Endothelial cell of umbilical vein (primary cell): ENCODE data around the gene TMSB10. TPM values are rescaled to one million over a fixed set of nuclear protein-coding genes. Genes with fewer than 3 reads are reported as not detected.
"Not testable (repeated sequence)": the region's sequence is repeated elsewhere in the genome, so short reads cannot be mapped to it uniquely, and the experiment has no call there.

Experiments used
- BruUV-seq: library from RNA; stranded (reverse); fragments of 400-500 nt; replicated peaks from 2 replicates; lab custom pipeline; 2021; lab: Mats Ljungman, UMichigan
- CTCF ChIA-PET: fragments of 300-600, 350-600 bp; sonication (Branson Sonifier 250); formaldehyde crosslinking; loops from one replicate; lab custom pipeline; 2021; ENCODE audit warnings: antibody characterized with exemption, inconsistent platforms; lab: Charles Lee
- POLR2A ChIA-PET: fragments of 300-600, 350-600 bp; sonication (Branson Sonifier 250); formaldehyde crosslinking; loops from one replicate; lab custom pipeline; 2021; ENCODE audit warnings: antibody characterized with exemption, inconsistent platforms; lab: Charles Lee
- DNase-seq: peaks from one replicate; pipeline ENCODE4 v3.0.0-alpha.2; 2011; ENCODE audit warnings: low read depth, low spot score
- FAIRE-seq: peaks from 2 replicates; lab custom pipeline; 2011; peaks lifted over from hg19 to GRCh38; lab: Jason Lieb, UNC
- H2AFZ ChIP-seq: 2 replicates; pipeline ENCODE4 v1.6.0; 2012; ENCODE audit warnings: low read depth, low read length, control low read depth, inconsistent platforms
- H3K27ac ChIP-seq: 2 replicates; pipeline ENCODE4 v1.5.1; 2011; ENCODE audit warnings: low read depth, mild to moderate bottlenecking, control low read depth, low read length, moderate library complexity; ENCODE audit not compliant: insufficient read depth
- H3K27me3 ChIP-seq, 2 experiments: 2 replicates each; pipeline versions ENCODE4 v1.6.0 to v1.6.1; 2011; ENCODE audit warnings: low read length in 2 of 2, mixed read lengths in 1 of 2; ENCODE audit not compliant: control insufficient read depth in 2 of 2, insufficient read depth in 2 of 2
- H3K36me3 ChIP-seq, 2 experiments: 2 replicates in 1 of 2; 3 replicates in 1 of 2; pipeline ENCODE4 v1.5.1; 2011; ENCODE audit warnings: low read length in 2 of 2, mild to moderate bottlenecking in 1 of 2, moderate library complexity in 1 of 2; ENCODE audit not compliant: control insufficient read depth in 2 of 2, insufficient read depth in 2 of 2; ENCODE audit errors: extremely low read depth in 1 of 2
- H3K4me1 ChIP-seq: 3 replicates; pipeline ENCODE4 v1.5.1; 2011; ENCODE audit warnings: mild to moderate bottlenecking, low read length; ENCODE audit not compliant: control insufficient read depth, insufficient read depth; ENCODE audit errors: extremely low read depth
- H3K4me2 ChIP-seq: 2 replicates; pipeline ENCODE4 v1.6.1; 2011; ENCODE audit warnings: low read length, control low read depth, mixed read lengths; ENCODE audit not compliant: insufficient read depth
- H3K4me3 ChIP-seq, 3 experiments: fragments of 200-600 bp in 1 of 3; sonication (generic), shearing (Covaris generic) in 1 of 3; replicated peaks in 1 of 3; 2 replicates each; pipeline ENCODE4 v1.5.1; 2011 to 2016; ENCODE audit warnings: control low read depth in 3 of 3, low read length in 3 of 3, mild to moderate bottlenecking in 2 of 3, inconsistent platforms in 1 of 3, low read depth in 1 of 3, moderate library complexity in 1 of 3; ENCODE audit not compliant: insufficient read depth in 1 of 3
- H3K79me2 ChIP-seq: 2 replicates; pipeline ENCODE4 v1.6.0; 2012; ENCODE audit warnings: low read length, inconsistent platforms; ENCODE audit not compliant: control insufficient read depth, insufficient read depth
- H3K9ac ChIP-seq: replicated peaks from 2 replicates; pipeline ENCODE3; 2011; ENCODE audit warnings: low read length, control low read depth; ENCODE audit not compliant: insufficient read depth; ENCODE audit errors: extremely low read depth
- H3K9me1 ChIP-seq: replicated peaks from 3 replicates; pipeline ENCODE4 v1.6.0; 2011; ENCODE audit warnings: mild to moderate bottlenecking, low read length; ENCODE audit not compliant: control insufficient read depth, insufficient read depth; ENCODE audit errors: extremely low read depth
- H3K9me3 ChIP-seq: replicated peaks from 2 replicates; pipeline ENCODE4 v1.5.1; 2012; ENCODE audit warnings: low read length, inconsistent platforms; ENCODE audit not compliant: control insufficient read depth, insufficient read depth
- H4K20me1 ChIP-seq: replicated peaks from 2 replicates; pipeline ENCODE3; 2011; ENCODE audit warnings: mild to moderate bottlenecking, low read length; ENCODE audit not compliant: control insufficient read depth, insufficient read depth; ENCODE audit errors: extremely low read depth
- EZH2 ChIP-seq: IDR thresholded peaks from 2 replicates; pipeline ENCODE4 v1.6.1; 2012; ENCODE audit warnings: borderline replicate concordance, low read depth, mild to moderate bottlenecking, moderate library complexity, low read length, inconsistent platforms; ENCODE audit not compliant: severe bottlenecking
- FOS ChIP-seq: IDR thresholded peaks from 2 replicates; pipeline ENCODE4 v1.6.1; 2011; ENCODE audit warnings: mild to moderate bottlenecking, low read length, moderate library complexity, borderline replicate concordance; ENCODE audit not compliant: insufficient read depth
- GATA2 ChIP-seq: IDR thresholded peaks from 2 replicates; pipeline ENCODE4 v1.7.0; 2011; ENCODE audit warnings: low read depth, mild to moderate bottlenecking, moderate library complexity, mixed read lengths, low read length; ENCODE audit not compliant: insufficient read length, insufficient read depth
- JUN ChIP-seq: IDR thresholded peaks from 2 replicates; pipeline ENCODE4 v1.6.1; 2011; ENCODE audit warnings: borderline replicate concordance, low read depth; ENCODE audit not compliant: insufficient read length, insufficient read depth
- MYC ChIP-seq: IDR thresholded peaks from one replicate; pipeline ENCODE4 v1.6.1; 2011; ENCODE audit warnings: mild to moderate bottlenecking, low read depth, low read length
- POLR2A ChIP-seq: IDR thresholded peaks from 2 replicates; pipeline ENCODE4 v1.6.1; 2012; ENCODE audit warnings: low read depth, mild to moderate bottlenecking, control low read depth, low read length
- POLR2AphosphoS5 ChIP-seq: IDR thresholded peaks from 2 replicates; pipeline ENCODE4 v1.6.1; 2012; ENCODE audit warnings: low read depth, mild to moderate bottlenecking, control low read depth, low read length, moderate library complexity; ENCODE audit not compliant: insufficient read depth
- dilution Hi-C: fragments of 300-500 bp; cut with MboI; formaldehyde crosslinking; loops from one replicate; pipeline ENCODE4 v1.15.0; 2019; ENCODE audit warnings: low sequenced_read_pairs; ENCODE audit not compliant: extremely low pct_ligation_motif_present
- intact Hi-C: fragments of 100-400 bp; cut with micrococcal nuclease; formaldehyde crosslinking; loops from one replicate; pipeline ENCODE4 v1.10.0; 2022
- polyA plus RNA-seq, 4 experiments: library from polyadenylated mRNA; depleted of rRNA in 3 of 4; stranded (reverse) in 3 of 4; unstranded in 1 of 4; fragments of >200 nt; gene quantifications; 2 replicates each; pipeline versions ENCODE4 v1.2.1 to v1.2.3, GENCODE V29; 2011 to 2012; ENCODE audit warnings: missing spikeins in 1 of 4
- total RNA-seq: library from RNA; stranded (reverse); gene quantifications from 2 replicates; pipeline ENCODE4 v1.2.3, GENCODE V29; 2021
- TF ChIP-seq, protein P1 (sequence below), 2 donors: IDR thresholded peaks; 1 replicate in 1 of 2; 2 replicates in 1 of 2; pipeline ENCODE4 v1.5.1; 2011; ENCODE audit warnings: low read length in 2 of 2, mild to moderate bottlenecking in 2 of 2, moderate library complexity in 2 of 2, control low read depth in 1 of 2, inconsistent platforms in 1 of 2, low read depth in 1 of 2; ENCODE audit not compliant: insufficient read depth in 1 of 2; ENCODE audit errors: extremely low read depth in 1 of 2
- TF ChIP-seq, protein P2 (sequence below): IDR thresholded peaks from 2 replicates; pipeline ENCODE4 v1.6.1; 2011; ENCODE audit not compliant: insufficient read depth, insufficient read length

The TMSB10 gene
- total and polyA plus RNA-seq, 2 donors (not counting 3 experiments of a cell fraction or from before 2014, with no cell fraction given): 2,774 to 4,015 TPM

DNA sequence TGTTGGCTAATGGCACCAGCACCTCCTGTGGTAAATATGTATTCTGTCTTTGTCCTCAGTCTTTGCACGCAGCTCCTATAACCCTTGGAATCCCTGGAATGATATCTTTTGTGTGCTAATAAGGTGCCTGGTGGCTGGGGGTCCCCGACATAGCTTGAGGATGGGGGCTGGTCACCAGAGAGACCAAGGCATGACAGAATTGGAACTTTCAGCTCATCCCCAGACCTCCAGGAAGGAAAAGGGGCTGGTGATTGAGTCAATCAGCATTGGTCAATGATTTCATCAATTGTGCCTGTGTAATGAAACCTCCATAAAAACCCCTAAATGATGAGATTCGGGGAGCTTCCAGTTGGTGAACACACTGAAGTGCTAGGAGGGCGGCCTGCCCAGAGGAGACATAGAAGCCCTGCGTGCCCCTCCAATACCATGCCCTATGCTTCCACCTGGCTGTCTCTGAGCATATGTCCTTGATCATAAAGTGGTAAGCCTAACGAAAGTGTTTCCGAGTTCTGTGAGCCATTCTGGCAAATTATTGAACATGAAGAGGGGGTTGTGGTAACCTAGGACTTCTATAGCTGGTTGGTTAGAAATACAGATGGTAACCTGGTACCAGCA is 38.9 kb downstream of the TMSB10 start:
- Histone ChIP-seq H3K4me3 (no peak overlapping the region), H3K9me1 (no peaks in the 10 kb centered on the region), H2AFZ (no peak overlapping the region), H3K27me3 (no peaks in the 10 kb centered on the region), H3K9ac (no peak overlapping the region), H3K4me2 (no peak overlapping the region), H3K36me3 (no peaks in the 10 kb centered on the region), H3K27ac (no peak overlapping the region), H4K20me1 (no peaks in the 10 kb centered on the region), H3K9me3 (no peaks in the 10 kb centered on the region), H3K4me1 (peaks cover 11% of the 10 kb centered on the region), H3K79me2 (no peaks in the 10 kb centered on the region)
- ChIA-PET POLR2A (no interaction called here), CTCF (interaction anchor here (1.2 to 1.8 kb wide), 2 partner anchors 19 to 356 kb away, joined by 4 to 6 read pairs; no protein-coding TSS in a partner anchor)
- no TSS peak for BruUV-seq
- intact Hi-C loops: no loop called here
- dilution Hi-C loops: no loop called here
- TF ChIP-seq GATA2 (no peak), POLR2AphosphoS5 (no peak), MYC (no peak), FOS (no peak), EZH2 (no peak), POLR2A (no peak), JUN (no peak)
- TF ChIP-seq, protein P1, sequence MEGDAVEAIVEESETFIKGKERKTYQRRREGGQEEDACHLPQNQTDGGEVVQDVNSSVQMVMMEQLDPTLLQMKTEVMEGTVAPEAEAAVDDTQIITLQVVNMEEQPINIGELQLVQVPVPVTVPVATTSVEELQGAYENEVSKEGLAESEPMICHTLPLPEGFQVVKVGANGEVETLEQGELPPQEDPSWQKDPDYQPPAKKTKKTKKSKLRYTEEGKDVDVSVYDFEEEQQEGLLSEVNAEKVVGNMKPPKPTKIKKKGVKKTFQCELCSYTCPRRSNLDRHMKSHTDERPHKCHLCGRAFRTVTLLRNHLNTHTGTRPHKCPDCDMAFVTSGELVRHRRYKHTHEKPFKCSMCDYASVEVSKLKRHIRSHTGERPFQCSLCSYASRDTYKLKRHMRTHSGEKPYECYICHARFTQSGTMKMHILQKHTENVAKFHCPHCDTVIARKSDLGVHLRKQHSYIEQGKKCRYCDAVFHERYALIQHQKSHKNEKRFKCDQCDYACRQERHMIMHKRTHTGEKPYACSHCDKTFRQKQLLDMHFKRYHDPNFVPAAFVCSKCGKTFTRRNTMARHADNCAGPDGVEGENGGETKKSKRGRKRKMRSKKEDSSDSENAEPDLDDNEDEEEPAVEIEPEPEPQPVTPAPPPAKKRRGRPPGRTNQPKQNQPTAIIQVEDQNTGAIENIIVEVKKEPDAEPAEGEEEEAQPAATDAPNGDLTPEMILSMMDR (IDR thresholded peaks at IDR 0.05; ENCODE audit: extremely low read depth in 1 of 2, insufficient read depth in 1 of 2, low read depth in 1 of 2, low read length in 2 of 2): no peak
- TF ChIP-seq, protein P2, sequence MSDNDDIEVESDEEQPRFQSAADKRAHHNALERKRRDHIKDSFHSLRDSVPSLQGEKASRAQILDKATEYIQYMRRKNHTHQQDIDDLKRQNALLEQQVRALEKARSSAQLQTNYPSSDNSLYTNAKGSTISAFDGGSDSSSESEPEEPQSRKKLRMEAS: no peak
- DNase-seq (no peak), FAIRE-seq (no peak)

DNA sequence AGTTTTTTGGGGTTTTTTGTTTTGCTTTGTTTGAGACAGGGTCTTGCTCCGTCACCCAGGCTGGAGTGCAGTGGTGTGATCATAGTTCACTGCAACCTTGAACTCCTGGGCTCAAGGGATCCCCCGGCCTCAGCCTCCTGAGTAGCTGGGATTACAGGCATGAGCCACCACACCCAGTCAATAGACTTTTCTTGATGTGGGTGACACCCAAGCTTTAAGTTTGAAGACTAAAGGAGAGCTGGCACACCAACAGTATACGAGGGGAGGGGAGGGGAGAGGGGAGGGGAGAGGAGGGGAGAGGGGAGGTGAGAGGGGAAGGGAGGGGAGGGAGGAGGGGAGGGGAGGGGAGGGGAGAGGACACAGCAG is 40.4 kb downstream of the TMSB10 start:
- Histone ChIP-seq H2AFZ (peak overlapping the region; percentile 89), H3K27ac (peak overlapping the region; percentile 81), H3K4me1 (peaks cover 11% of the 10 kb centered on the region)
- H4K20me1 ChIP-seq, H3K27me3 ChIP-seq, BruUV-seq, H3K36me3 ChIP-seq, H3K9me3 ChIP-seq, H3K9me1 ChIP-seq, dilution Hi-C loops, H3K4me2 ChIP-seq, H3K4me3 ChIP-seq, H3K79me2 ChIP-seq, H3K9ac ChIP-seq, DNase-seq: not testable (repeated sequence)
- POLR2A ChIA-PET: interaction anchor here (0.6 to 2.2 kb wide), 2 partner anchors 13 to 15 kb away, joined by 4 to 10 read pairs; no protein-coding TSS in a partner anchor
- CTCF ChIA-PET: interaction anchor here (1.1 to 4.5 kb wide), 4 partner anchors 12 to 354 kb away, joined by 5 to 19 read pairs (median 8); no protein-coding TSS in a partner anchor
- intact Hi-C loops: loop anchor here (2.0 kb wide), 1 partner anchor 25 kb away; the partner anchor contains the start of gene KCMF1
- FAIRE-seq: peak; percentile 52
